Ureter (tissue), 1 donor: Measurements from ENCODE around the gene UBE2E2. TPM values are rescaled to one million over a fixed set of nuclear protein-coding genes. Genes with fewer than 3 reads are reported as not detected.

Source experiments
- DNase-seq: peaks from one replicate; pipeline ENCODE4 v3.0.0-alpha.2; 2020; ENCODE audit warnings: low spot score
- total RNA-seq: library from RNA; stranded (reverse); gene quantifications from one replicate; pipeline ENCODE4 v1.2.4, GENCODE V29; 2023
- donor health status: DM: yes; HTN: yes; CAD: no.

The UBE2E2 gene
- total RNA-seq, 1 donor from 2014 or later = 28.3 TPM

DNA sequence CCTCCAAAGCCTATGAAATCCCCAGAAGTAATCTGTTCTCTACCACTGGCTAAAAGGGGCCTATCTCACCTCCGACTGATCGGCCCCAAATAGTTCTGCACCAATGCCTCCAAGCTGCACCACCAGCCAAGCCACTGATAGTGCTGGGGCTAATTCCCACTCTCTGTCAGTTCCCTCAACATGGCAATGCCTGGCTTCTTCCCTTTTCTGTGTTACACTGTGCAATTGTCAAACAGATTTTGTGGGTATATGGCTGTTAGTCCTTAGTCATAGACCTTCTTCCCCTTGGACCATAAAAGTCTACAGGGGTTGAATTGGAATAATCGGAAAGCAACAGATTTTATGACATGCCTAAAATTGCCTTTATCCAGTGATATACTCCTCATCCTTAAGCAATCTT, 9.3 kb upstream of the UBE2E2 start:
- DNase-seq = no peak

DNA sequence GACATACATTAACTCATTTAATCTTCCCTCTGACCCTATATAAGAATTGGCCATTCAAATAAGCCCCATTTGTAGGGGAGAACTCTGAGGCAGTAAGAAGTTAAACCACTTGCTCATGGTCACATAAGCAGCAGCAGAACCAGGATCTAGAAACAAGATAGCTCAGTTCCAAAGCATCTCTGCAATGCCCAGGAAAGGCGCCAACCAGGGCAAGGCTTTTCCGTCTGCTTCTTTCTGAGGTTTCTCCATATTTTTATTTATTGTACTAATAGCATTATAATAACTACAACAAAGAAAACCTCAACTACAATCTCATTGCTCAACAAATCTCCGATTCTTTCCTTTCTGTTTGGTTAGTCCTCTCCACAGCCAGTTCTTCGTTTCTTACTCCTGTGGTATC, 4.3 kb upstream of the UBE2E2 start:
- no peak for DNase-seq

- no peak for DNase-seq
Observed at GRCh38 chr3:23199649-23200048, 3.5 kb upstream of the UBE2E2 start.

DNA sequence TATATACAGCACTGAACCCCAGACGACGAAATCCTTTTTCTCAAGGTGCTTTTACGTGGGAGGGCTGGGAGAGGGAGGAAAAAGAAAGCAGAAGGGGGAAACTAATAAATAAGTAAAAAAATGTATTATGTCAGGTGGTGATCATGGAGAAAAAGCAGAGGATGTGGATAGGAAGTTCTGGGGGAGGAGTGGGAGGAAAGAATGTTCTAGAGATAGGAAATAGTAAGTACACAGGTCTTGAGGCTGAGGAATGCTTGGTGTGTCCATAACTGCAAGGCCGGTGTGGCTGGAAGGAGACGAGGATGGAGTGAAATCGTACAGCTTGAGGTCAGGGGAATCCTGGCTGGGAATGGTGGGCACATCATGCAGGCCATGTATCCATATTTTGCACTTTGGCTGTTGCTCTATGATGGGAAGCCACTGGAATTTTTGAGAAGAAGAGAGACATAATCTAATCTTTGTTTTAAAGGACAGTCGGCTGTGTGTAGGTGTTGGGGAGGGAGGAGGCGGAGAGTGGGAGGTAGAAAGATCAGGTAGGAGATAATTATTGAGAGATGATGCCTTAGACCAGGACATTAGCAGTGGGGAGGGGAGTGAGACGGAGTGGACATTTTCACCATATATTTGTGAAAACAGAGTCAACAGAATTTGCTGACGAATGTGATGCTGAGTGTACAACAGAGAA, 1.8 kb upstream of the UBE2E2 start:
- DNase-seq = no peak

DNA sequence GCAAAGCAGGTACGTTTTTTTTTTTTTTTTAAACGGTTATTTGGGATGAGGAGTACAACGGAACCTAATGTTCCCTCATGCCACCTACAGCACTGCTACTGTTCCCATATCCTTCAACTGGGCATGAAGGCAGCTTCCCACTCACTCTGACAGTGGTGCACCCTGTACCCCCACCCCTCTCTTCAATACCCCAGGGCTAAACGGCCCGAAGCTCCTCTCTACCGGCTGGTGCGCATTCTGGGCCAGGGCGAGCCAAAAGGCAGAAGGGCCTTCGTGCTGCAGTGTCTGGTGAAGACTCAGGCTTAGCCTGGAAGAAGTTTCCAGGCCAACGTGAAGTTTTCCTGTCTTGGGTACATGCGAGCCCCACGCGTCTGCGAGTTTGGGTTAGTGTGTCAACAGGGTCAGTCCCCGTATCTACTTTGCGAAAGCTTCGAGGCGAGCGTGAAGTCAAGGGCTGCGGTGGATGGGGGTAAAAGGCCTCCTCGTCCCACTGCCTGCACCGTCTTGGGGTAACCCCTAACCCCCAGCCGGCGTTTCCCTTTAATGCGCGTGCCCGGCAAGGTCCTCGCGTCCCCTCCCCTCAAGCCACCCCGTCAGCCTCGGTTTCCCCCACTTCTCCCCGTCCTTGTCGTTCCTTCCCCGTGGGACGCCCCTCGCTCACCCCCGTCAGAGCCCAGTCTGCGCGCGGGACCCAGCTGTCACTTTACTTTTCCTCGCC, 765 bp upstream of the UBE2E2 start:
- DNase-seq = peak; percentile 61

DNA sequence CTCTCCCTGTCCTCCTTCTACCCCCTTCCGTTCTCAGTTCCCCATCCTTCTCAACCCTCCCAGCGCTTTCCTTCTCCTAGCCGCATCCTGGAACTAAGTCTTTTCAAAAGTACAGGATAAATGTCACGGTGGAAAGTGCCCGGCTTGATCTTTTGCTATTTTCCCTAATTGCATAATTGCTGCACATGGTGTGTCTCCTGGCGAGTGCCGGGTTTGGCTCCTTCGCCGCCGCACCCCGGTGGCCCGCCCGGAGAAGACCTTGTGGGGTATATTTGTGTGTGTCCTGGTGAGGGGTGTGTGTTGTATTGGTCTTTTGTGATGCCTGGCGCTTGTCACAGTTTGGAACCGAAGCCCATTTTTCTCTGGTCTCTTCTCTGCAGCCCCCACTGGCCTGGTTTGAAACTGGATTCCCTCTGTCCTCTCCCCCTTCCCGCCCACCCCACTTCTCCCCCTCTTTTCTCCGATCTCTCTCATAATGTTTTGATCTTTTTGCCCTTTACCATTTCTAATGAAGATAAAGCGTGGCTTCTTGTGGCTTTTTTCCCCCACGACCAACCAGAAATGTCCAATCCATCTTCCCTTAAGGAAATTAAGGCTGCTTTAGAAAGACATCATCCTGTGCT, 692 bp downstream of the UBE2E2 start:
- peak; percentile 45 for DNase-seq

- no peak for DNase-seq
Observed at GRCh38 chr3:23206366-23206765, 3.2 kb downstream of the UBE2E2 start.

- DNase-seq = no peak
Observed at GRCh38 chr3:23209103-23209502, 6.0 kb downstream of the UBE2E2 start.

DNA sequence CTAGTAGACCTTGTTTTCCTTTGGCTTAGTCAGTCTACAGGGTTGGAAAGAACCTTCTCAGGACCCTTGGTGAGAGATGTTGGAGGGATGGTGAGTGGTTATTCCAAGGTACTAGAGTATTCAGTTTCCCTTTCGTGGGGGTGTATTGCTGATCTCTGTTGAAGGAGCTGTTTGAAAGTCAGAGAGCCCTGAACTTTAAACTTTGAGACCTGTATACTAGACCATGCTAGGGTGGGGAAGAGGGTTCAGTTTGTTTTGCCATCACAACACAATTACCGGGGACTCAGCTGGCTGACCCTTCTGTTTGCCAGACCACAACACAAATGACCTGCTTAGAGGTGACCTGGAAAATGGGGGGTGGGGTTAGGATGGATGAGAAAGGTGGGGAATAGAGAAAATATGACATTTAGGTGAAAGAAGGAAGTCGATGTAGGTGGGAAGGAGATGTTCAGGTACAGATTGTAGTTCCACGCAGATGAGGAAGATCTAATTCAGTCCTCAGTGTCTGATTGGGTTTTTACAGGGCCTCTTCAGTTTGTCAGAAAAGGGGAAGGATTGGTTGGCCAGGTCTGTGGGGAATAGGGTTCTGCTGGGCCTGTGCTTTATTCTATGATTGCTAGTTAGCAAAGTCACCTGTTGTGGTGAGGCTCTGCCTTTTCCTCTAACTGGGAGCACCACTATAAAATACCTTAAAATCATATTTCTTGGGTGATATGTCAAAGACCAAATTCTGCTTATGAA, 6.8 kb downstream of the UBE2E2 start:
- no peak for DNase-seq

- DNase-seq = no peak
Observed at GRCh38 chr3:23213813-23214212, 10.7 kb downstream of the UBE2E2 start.

- DNase-seq = no peak
Observed at GRCh38 chr3:23217872-23218554, 14.9 kb downstream of the UBE2E2 start.

GRCh38 chr3:23219117-23219516, 16.0 kb downstream of the UBE2E2 start:
- DNase-seq = no peak

DNA sequence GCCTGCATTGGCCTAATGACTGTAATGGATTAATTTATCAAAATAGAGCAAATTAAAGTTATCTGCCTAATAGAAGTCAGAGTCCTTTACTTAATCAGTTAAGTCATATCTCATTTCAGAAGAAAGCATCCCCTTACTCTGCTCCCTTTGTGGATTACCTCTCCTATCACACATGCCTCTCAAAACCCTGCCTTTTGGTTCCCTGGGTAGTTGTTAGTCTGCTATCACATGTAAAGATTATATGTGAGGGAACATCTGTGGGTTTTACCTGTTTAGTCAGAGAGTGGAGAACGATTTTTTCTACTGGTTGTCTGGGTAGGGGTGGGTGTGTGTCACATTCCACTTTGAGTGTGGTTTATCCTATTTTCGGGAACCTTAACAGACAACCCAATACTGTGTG, 16.4 kb downstream of the UBE2E2 start:
- DNase-seq = no peak

DNA sequence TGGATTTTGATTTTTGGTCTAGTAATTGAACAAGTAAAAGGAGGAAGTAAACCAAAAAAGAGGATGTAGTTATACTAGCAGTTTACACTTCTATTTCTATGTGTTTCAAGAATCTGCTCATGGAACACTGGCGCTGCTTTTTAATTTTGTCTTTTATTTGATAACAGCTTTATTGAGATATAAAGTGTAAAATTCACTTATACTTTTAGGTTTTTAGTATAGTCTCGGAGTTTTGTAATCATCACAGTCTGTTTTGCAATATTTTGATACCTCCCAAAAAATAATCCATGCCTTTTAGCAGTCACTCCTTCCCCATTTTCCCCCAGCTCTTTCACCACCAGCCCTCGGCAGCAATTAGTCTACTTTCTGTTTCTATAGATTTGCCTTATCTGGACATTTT, 18.0 kb downstream of the UBE2E2 start:
- no peak for DNase-seq

- DNase-seq = no peak
Observed at GRCh38 chr3:23232016-23232415, 28.9 kb downstream of the UBE2E2 start.

DNA sequence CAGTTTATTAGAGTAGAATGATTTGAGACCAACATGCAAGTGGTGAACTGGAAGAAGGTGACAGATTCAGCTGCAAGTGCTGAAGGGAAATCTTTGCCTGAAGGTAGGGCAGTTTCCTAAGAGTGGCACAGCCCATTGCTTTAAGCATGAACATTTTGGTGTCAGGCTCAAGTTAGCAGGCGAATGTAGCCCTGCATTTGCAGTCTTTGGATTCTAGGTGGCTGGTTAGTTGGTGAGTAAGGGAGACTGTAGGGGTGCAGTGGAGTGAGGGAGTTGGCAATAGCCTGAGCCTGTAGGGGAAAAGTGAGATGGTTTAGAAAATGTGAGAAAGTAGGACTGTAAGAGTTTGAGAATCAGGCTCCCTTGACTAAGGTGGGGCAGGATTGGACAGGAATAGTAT, 29.7 kb downstream of the UBE2E2 start:
- no peak for DNase-seq

DNA sequence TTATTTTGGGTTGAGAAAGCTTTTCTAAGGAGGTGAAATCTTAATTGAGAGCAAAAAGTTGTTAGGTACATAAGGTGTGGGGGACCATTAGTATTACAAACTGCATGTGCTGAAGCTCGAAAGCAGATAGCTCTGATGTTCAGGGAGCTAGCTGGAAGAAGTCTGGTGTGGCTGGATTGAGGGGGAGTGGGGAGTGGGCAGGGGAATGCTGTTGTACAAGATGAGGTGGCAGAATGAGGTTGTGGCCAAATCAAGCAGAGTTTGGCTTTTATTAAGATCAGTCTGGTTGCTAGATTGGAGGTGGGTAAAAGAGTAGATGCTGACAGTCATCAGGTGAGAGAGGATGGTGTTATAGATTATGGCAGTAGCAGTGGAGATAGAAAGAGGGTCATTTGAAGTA, 32.1 kb downstream of the UBE2E2 start:
- no peak for DNase-seq

GRCh38 chr3:23236890-23237289, 33.8 kb downstream of the UBE2E2 start:
- no peak for DNase-seq

DNA sequence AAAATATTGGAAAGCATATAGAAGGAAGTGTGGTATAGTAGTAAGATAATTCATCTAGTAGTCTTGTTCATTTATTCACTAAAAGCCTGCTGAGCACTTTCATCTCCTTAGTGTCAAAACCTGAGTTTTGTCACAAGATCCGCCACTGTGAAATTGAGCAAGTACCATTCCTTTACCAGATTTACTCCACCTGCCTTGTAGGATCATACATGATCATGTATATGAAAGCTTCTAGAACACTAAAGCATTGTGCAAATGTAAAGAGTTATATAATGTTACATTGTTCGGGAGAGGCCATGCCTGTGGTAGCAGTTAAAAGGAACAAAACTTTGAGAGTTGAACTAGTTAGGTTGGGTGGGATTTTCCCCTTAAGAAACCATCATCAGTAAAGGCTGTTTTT, 35.0 kb downstream of the UBE2E2 start:
- DNase-seq = no peak

DNA sequence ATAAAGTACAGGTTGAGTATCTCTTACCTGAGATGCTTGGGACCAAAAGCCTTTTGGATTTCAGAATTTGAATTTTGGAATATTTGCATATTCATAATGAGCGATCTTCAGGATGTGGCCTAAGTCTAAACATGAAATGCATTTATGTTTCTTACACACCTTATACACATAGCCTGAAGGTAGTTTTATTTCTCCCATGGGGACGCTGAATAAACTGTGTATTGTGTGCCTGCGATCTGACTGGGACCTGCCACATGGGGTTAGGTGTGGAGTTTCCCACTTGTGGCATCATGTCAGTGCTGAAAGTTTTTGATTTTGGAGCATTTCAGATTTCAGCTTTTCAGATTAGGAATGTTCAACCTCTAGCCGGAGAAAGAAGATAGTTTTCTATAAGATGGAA, 35.5 kb downstream of the UBE2E2 start:
- no peak for DNase-seq

- no peak for DNase-seq
Observed at GRCh38 chr3:23239211-23240068, 36.3 kb downstream of the UBE2E2 start.
